GM11168 (cell line): ENCODE results near the gene SUPT4H1.

Experiments
- in situ Hi-C: fragments of 300-500 bp; cut with MboI; formaldehyde crosslinking; loops from one replicate; pipeline ENCODE4 v1.12.0; 2022; ENCODE audit warnings: low sequenced_read_pairs; ENCODE audit not compliant: unreplicated experiment

SUPT4H1 gene

GRCh38 chr17:58331815-58332777 is 19.9 kb downstream of the SUPT4H1 start:
- in situ Hi-C loops, result no loop called here

DNA sequence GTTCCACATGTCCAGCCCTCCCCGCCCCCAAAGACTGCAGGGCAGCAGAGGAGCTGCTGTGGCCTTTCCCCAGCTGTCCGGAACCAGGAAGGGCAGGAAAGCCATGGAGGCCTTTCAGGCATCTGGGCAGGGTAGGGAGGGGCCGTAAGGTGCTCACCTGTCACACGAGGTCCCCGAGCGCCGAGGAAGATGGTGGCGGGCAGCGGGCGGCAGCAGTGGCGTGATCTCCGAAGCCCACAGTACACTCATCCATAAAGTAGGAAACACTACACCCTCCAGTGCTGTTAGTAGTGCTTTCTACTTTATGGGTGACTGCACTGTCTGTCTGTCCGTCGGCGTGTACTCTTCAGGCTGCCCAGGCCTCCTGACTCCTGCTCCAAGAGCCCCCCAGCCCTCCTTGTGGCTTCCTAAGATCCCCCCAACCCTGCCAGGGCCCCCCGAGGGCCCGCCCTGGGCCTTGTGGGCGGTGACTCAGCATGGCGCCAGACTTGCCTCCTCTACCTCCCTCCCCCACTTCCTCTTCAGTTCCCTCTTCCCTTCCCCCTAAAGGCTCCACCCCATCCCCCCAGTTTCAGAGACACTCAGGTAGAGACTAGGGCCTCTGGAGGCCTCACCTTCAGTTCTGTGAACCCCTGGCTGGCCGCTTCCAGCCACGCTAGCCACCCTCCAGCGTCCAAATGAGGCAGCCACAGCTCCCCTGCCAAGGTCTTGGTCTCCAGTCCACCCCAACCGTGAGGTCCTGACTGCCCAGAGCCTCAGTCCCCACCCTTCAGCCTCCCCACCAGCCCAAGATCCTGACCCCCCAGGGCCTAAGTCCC is 20.8 kb downstream of the SUPT4H1 start:
- in situ Hi-C loops, result no loop called here

- in situ Hi-C loops, result no loop called here
Measured at GRCh38 chr17:58330538-58330996, 21.4 kb downstream of the SUPT4H1 start.

DNA sequence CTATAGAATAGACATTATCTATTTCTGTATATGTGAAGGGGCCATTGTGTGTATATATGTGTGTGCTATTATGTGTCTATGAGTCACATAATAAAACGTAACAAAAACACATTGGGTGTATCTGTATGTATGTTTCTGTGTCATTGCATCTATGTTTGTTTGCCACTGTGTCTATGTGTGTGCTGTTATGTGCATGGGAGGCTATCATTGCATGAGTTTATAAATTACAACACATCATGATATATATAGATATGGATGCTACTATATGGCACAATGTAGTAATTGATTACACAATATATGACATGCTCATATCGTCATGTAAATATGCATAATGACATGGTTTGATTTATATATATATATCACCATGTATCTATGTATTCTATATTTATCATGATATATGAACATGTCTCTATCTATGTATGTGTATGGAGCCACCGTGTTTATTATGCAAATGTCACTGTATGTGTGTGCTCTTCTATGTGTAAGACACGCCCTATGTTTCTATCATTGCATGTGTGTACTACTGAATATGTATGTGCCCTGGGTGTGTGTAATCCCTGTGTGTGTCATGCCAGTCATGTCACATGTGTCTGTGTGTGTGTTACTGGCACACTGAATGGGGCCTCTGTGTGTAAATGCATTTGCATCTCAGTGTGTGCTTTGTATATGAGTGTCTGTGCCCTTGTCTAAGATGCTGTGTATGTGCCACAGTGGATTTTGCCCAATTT is 22.0 kb downstream of the SUPT4H1 start:
- in situ Hi-C loops, result no loop called here

DNA sequence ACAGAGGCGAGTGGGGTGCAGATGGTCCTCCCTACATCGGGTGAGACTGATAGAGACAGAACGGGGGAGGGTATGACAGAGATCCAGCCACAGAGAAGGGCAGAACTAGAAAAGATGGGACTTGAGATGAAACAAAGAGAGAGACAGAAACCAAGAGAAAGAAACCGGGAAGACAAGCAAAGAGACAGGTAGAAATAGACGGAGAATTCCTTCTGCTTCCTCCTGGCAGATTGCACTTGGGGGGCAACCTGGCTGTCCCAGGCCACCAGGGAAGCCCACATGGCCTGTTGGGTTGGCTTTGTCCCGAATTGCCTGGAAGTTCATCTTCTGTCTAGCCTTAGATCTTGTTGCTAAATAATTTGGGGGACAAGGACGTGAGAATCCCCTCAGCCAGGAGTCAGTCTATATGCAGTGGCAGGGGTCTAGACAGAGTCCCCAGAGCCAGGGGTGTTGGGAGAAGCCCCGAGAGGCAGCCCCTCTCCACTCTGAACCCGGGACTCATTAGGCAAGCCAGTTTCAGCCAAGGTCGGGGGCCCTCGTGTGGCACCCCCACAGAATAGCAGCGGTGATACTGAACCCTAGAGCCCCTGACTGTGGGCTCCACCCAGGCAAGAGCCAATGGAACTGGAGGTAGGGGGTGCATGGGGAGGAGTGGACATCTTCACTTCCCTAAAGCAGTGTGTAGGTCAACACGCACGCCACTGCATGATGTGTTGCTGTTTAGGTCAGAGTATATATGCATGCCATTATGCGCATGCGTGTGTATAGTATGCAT is 22.8 kb downstream of the SUPT4H1 start:
- in situ Hi-C loops, result no loop called here

- in situ Hi-C loops, result no loop called here
Measured at GRCh38 chr17:58328195-58329034, 23.6 kb downstream of the SUPT4H1 start, which contains the start of gene TSPOAP1. TSPOAP1 (minus strand) TSS chr17:58328795; CDS start chr17:58327920, 875 bp downstream.

GRCh38 chr17:58327363-58328194 is 24.4 kb downstream of the SUPT4H1 start:
- in situ Hi-C loops, result no loop called here

- in situ Hi-C loops, result no loop called here
Measured at GRCh38 chr17:58326609-58327362, 25.2 kb downstream of the SUPT4H1 start.

GRCh38 chr17:58325976-58326468 is 26.0 kb downstream of the SUPT4H1 start:
- in situ Hi-C loops, result no loop called here

- in situ Hi-C loops, result no loop called here
Measured at GRCh38 chr17:58325289-58325726, 26.7 kb downstream of the SUPT4H1 start.

GRCh38 chr17:58324409-58325288 is 27.4 kb downstream of the SUPT4H1 start:
- in situ Hi-C loops, result no loop called here

GRCh38 chr17:58324056-58324408 is 28.0 kb downstream of the SUPT4H1 start:
- in situ Hi-C loops, result no loop called here

- in situ Hi-C loops, result no loop called here
Measured at GRCh38 chr17:58323366-58324055, 28.5 kb downstream of the SUPT4H1 start.

DNA sequence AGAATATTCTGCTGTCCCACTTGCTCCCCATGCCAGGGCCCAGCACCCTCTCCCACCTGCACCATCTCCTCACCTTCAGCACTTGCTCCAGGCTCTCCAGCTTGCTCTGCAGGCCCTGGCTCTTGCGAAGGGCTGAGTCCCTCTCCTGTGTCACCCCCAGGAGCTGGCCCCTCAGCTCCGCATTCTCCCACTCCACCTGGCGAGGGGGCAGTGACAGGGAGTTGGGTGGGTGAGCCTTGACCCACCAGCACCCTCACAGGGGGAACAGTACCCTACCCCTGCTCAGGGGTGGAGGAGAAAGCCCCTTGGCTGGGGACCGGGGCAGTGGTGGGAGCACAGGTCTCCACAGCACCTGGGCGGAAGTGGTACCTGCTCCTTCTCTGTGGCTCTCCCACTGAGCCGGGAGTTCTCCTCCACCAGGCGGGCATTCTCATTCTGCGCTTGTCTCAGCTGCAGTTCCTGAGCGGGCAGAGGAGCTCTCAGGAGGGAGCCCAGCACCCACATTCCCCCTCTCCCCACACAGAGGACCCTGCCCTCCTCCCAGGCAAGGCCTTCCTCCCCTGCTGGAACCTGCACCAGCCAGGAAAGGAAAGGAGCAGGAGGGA is 29.3 kb downstream of the SUPT4H1 start:
- in situ Hi-C loops, result no loop called here
